ENCODE measurements around the gene TMEM145.
A peak's percentile ranks its signal among the peaks of the same experiment; 100 is the strongest.

Gene TMEM145

DNA sequence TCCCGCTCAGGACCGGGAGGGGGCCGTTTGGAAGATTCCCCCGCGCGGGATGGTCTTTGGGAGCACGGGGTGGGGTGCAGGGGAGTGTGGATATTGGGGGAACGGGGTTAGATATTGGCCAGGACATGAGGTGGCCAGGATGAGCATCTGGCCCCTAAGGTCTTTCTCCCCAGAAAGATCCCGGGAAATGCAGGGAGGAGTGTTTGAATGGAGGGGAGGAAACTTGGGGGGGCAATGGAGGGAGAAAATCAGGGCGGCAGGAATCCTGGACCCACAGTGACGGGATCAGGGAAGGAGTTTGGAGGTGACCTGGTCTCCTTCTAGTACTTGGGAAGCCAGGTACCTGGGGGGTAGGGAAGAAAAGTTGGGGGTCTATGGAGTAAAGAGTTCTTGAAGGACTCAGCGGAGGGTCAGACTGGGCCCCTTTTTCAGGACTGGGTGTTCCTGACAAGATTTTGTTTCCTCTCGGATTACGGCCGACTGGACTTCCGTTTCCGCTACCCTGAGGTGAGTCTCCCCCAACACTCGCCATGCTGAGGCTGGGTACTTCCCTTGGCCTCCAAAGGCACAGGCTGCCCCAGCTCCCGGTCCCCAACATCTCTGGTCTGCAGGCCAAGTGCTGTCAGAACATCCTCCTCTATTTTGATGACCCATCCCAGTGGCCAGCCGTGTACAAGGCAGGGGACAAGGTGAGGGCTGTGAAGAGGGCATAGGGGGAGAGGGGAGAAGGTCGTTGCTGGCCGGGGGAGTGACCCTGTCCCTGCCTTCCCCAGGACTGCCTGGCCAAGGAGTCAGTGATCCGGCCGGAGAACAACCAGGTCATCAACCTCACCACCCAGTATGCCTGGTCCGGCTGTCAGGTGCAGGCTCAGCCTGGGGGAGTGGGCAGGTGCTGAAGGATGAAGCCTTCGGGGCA is 989 bp downstream of the TMEM145 start:
- TF ChIP-seq EGR1 (IDR thresholded peaks at IDR 0.05) = no peak
- no peak for TF ChIP-seq ZBTB7A (IDR thresholded peaks at IDR 0.05; ENCODE audit: low read depth)
- no peak for TF ChIP-seq CEBPB (IDR thresholded peaks at IDR 0.05)
- TF ChIP-seq, protein P1, sequence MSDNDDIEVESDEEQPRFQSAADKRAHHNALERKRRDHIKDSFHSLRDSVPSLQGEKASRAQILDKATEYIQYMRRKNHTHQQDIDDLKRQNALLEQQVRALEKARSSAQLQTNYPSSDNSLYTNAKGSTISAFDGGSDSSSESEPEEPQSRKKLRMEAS (IDR thresholded peaks at IDR 0.05) = no peak
- TF ChIP-seq TCF12 (IDR thresholded peaks at IDR 0.05; ENCODE audit: low read depth) = no peak
- TF ChIP-seq FOXM1 (IDR thresholded peaks at IDR 0.05; ENCODE audit: borderline replicate concordance, low read depth) = no peak
- TF ChIP-seq TAF1 (IDR thresholded peaks at IDR 0.05; ENCODE audit: low read depth) = no peak
- TF ChIP-seq YY1 (IDR thresholded peaks at IDR 0.05; ENCODE audit: low read depth) = no peak
- no peak for TF ChIP-seq EP300 (IDR thresholded peaks at IDR 0.05; ENCODE audit: borderline replicate concordance)
- TF ChIP-seq, protein P2, sequence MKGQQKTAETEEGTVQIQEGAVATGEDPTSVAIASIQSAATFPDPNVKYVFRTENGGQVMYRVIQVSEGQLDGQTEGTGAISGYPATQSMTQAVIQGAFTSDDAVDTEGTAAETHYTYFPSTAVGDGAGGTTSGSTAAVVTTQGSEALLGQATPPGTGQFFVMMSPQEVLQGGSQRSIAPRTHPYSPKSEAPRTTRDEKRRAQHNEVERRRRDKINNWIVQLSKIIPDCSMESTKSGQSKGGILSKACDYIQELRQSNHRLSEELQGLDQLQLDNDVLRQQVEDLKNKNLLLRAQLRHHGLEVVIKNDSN (IDR thresholded peaks at IDR 0.05) = no peak
- no peak for TF ChIP-seq TEAD4 (IDR thresholded peaks at IDR 0.05)
- no peak for TF ChIP-seq CREB1 (IDR thresholded peaks at IDR 0.05; ENCODE audit: low read depth)
- TF ChIP-seq, protein P3, sequence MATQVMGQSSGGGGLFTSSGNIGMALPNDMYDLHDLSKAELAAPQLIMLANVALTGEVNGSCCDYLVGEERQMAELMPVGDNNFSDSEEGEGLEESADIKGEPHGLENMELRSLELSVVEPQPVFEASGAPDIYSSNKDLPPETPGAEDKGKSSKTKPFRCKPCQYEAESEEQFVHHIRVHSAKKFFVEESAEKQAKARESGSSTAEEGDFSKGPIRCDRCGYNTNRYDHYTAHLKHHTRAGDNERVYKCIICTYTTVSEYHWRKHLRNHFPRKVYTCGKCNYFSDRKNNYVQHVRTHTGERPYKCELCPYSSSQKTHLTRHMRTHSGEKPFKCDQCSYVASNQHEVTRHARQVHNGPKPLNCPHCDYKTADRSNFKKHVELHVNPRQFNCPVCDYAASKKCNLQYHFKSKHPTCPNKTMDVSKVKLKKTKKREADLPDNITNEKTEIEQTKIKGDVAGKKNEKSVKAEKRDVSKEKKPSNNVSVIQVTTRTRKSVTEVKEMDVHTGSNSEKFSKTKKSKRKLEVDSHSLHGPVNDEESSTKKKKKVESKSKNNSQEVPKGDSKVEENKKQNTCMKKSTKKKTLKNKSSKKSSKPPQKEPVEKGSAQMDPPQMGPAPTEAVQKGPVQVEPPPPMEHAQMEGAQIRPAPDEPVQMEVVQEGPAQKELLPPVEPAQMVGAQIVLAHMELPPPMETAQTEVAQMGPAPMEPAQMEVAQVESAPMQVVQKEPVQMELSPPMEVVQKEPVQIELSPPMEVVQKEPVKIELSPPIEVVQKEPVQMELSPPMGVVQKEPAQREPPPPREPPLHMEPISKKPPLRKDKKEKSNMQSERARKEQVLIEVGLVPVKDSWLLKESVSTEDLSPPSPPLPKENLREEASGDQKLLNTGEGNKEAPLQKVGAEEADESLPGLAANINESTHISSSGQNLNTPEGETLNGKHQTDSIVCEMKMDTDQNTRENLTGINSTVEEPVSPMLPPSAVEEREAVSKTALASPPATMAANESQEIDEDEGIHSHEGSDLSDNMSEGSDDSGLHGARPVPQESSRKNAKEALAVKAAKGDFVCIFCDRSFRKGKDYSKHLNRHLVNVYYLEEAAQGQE (IDR thresholded peaks at IDR 0.05; ENCODE audit: low read depth) = no peak
- no peak for TF ChIP-seq NFIC (IDR thresholded peaks at IDR 0.05)
- TF ChIP-seq RAD21 (IDR thresholded peaks at IDR 0.05; ENCODE audit: low read depth) = no peak

- TF ChIP-seq, protein P1 (IDR thresholded peaks at IDR 0.05) = no peak
- TF ChIP-seq NFIC (IDR thresholded peaks at IDR 0.05) (no peak), RAD21 (IDR thresholded peaks at IDR 0.05; ENCODE audit: low read depth) (no peak)
Measured at GRCh38 chr19:42315024-42315423, 1.9 kb downstream of the TMEM145 start.

GRCh38 chr19:42316223-42317211 is 3.4 kb downstream of the TMEM145 start:
- TF ChIP-seq ZBTB7A (IDR thresholded peaks at IDR 0.05; ENCODE audit: low read depth) = 0 out of 2 replicates have a peak, but pooled peaks have one; percentile 34
- no peak for TF ChIP-seq CEBPB (IDR thresholded peaks at IDR 0.05)

GRCh38 chr19:42317535-42317934 is 4.4 kb downstream of the TMEM145 start:
- TF ChIP-seq, protein P3 (IDR thresholded peaks at IDR 0.05; ENCODE audit: low read depth) = no peak
- TF ChIP-seq RAD21 (IDR thresholded peaks at IDR 0.05; ENCODE audit: low read depth) (no peak), ZBTB7A (IDR thresholded peaks at IDR 0.05; ENCODE audit: low read depth) (no peak), EGR1 (IDR thresholded peaks at IDR 0.05) (no peak)

DNA sequence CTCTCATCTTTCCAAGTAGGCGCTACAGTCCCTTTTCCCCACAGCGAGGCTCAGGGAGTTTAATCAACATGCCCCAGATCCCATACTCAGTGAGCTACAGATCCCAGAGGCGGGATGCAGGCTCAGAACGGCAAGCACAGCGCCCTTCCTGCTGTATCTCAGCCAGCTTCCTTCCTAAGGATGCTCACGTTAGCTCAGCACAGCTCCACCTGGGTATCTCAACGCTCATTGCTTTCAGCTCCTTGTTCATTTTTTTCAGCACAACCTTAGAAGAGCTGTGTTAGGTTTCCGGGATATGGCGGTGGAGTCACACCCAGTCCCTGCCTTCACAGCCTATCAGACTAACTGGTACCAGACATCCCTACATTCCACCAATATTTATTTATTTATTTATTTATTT is 9.2 kb downstream of the TMEM145 start:
- TF ChIP-seq, protein P3 (IDR thresholded peaks at IDR 0.05; ENCODE audit: low read depth) = no peak
- TF ChIP-seq TEAD4 (IDR thresholded peaks at IDR 0.05) = no peak
- no peak for TF ChIP-seq TCF12 (IDR thresholded peaks at IDR 0.05; ENCODE audit: low read depth)
- TF ChIP-seq RAD21 (IDR thresholded peaks at IDR 0.05; ENCODE audit: low read depth) = no peak
- no peak for TF ChIP-seq YY1 (IDR thresholded peaks at IDR 0.05; ENCODE audit: low read depth)
- no peak for TF ChIP-seq CEBPB (IDR thresholded peaks at IDR 0.05)
- TF ChIP-seq, protein P1 (IDR thresholded peaks at IDR 0.05) = no peak
- TF ChIP-seq CREB1 (IDR thresholded peaks at IDR 0.05; ENCODE audit: low read depth) = no peak
- no peak for TF ChIP-seq NFIC (IDR thresholded peaks at IDR 0.05)
- TF ChIP-seq FOXM1 (IDR thresholded peaks at IDR 0.05; ENCODE audit: borderline replicate concordance, low read depth) = no peak
- TF ChIP-seq, protein P2 (IDR thresholded peaks at IDR 0.05) = no peak
- TF ChIP-seq EGR1 (IDR thresholded peaks at IDR 0.05) = no peak
- no peak for TF ChIP-seq TAF1 (IDR thresholded peaks at IDR 0.05; ENCODE audit: low read depth)
- TF ChIP-seq ZBTB7A (IDR thresholded peaks at IDR 0.05; ENCODE audit: low read depth) = no peak
- TF ChIP-seq EP300 (IDR thresholded peaks at IDR 0.05; ENCODE audit: borderline replicate concordance) = no peak
